ENCODE data around the gene PIGB.
"Not testable (repeated sequence)": the region's sequence is repeated elsewhere in the genome, so short reads cannot be mapped to it uniquely, and the experiment has no call there.

PIGB gene

DNA sequence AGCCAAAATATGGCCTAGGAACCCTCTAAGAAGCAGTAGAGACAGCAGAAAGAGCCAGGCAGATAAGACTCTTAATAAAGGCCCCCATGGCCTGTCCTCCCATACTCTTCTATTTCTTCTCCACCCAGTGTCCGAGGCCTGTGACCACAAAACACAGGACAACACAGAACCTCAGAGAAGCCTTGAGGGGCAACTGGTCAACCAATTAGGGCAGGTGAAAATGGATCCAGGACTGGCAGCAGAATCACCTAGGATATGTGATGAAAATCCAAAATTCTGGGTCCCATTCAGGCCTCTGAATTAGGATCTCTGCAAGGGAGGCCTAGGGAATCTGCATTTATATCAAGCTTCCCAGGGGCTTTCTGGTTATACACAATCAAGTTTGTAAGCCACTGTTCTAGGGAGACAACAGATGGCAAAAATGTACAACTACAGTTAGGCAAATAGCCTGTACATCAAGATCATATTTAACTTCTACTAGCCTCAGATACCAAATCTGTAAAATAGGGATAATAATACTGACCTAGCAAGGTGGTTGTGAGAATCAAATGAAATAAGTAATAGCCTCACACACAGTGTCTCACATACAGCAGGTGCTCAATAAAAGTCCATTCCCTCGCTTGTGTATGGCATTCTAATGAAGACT, 39.8 kb upstream of the PIGB start:
- H3K36me3 ChIP-seq (replicated peaks) = no peaks in the 10 kb centered on the region
- in situ Hi-C loops (cut with HindIII; ENCODE audit: low pct_ligation_motif_present, low sequenced_read_pairs) = no loop called here
- no peak for DNase-seq
- no peak overlapping the region for H3K4me3 ChIP-seq (ENCODE audit: low read depth, low read length)
- peak overlapping the region; percentile 91 for H3K27ac ChIP-seq
- TF ChIP-seq CTCF (IDR thresholded peaks at IDR 0.05; ENCODE audit: low read depth, low read length, missing control alignments) = no peak
- no peaks in the 10 kb centered on the region for H3K27me3 ChIP-seq (replicated peaks)

- no peaks in the 10 kb centered on the region for H3K27me3 ChIP-seq (replicated peaks)
- H3K4me3 ChIP-seq (ENCODE audit: low read depth, low read length) = no peak overlapping the region
- no peaks in the 10 kb centered on the region for H3K36me3 ChIP-seq (replicated peaks)
- DNase-seq = peak; percentile 92
- in situ Hi-C loops (cut with HindIII; ENCODE audit: low pct_ligation_motif_present, low sequenced_read_pairs) = no loop called here
- peak overlapping the region; percentile 91 for H3K27ac ChIP-seq
- TF ChIP-seq CTCF (IDR thresholded peaks at IDR 0.05; ENCODE audit: low read depth, low read length, missing control alignments) = no peak
Observed at GRCh38 chr15:55279746-55280351, 39.2 kb upstream of the PIGB start.

- in situ Hi-C loops (cut with HindIII; ENCODE audit: low pct_ligation_motif_present, low sequenced_read_pairs); H3K27me3 ChIP-seq (replicated peaks); H3K4me3 ChIP-seq (ENCODE audit: low read depth, low read length); H3K36me3 ChIP-seq (replicated peaks): not testable (repeated sequence)
- DNase-seq = peak; percentile 66
- peak overlapping the region; percentile 91 for H3K27ac ChIP-seq
Observed at GRCh38 chr15:55280589-55280988, 38.4 kb upstream of the PIGB start.

GRCh38 chr15:55281517-55282228, 37.3 kb upstream of the PIGB start:
- H3K4me3 ChIP-seq (ENCODE audit: low read depth, low read length) = no peak overlapping the region
- no peak for DNase-seq
- TF ChIP-seq CTCF (IDR thresholded peaks at IDR 0.05; ENCODE audit: low read depth, low read length, missing control alignments) = no peak
- no peaks in the 10 kb centered on the region for H3K27me3 ChIP-seq (replicated peaks)
- peak overlapping the region; percentile 47 for H3K27ac ChIP-seq
- in situ Hi-C loops (cut with HindIII; ENCODE audit: low pct_ligation_motif_present, low sequenced_read_pairs) = no loop called here
- H3K36me3 ChIP-seq (replicated peaks) = no peaks in the 10 kb centered on the region

DNA sequence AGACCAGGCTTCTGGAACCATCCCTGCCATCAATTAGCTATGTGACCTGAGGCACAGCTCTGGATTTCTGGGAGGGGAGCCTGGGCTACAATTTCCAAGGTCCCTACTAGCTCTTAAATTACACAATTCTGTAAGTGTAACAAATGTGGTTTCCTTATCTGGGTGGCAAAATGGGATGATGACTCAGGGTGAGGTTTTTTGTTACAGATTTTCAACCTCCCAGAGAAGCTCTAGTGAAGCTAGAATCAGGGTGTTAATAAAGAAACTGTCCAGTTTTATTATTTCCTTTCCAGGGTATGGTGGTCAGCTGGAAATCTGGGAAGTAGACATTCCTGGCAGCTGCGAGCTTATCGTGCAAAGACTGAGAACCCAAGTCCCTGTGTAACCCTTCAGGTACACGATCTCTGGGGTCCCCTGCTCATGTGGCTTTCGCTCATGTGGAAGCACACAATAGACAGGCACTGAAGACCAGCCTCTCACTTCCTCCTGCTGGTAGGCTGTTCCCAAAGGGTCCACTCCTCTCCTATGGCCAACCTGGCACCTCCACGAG, 36.7 kb upstream of the PIGB start:
- H3K27me3 ChIP-seq (replicated peaks) = no peaks in the 10 kb centered on the region
- peak; percentile 72 for DNase-seq
- in situ Hi-C loops (cut with HindIII; ENCODE audit: low pct_ligation_motif_present, low sequenced_read_pairs) = no loop called here
- no peaks in the 10 kb centered on the region for H3K36me3 ChIP-seq (replicated peaks)
- TF ChIP-seq CTCF (IDR thresholded peaks at IDR 0.05; ENCODE audit: low read depth, low read length, missing control alignments) = peak; percentile 13
- H3K4me3 ChIP-seq (ENCODE audit: low read depth, low read length) = no peak overlapping the region
- peak overlapping the region; percentile 47 for H3K27ac ChIP-seq
